ENCODE results near the gene GK2. TPM values are rescaled to one million over a fixed set of nuclear protein-coding genes. Genes with fewer than 3 reads are reported as not detected.

Gene GK2
- total and polyA plus RNA-seq, 12 donors: not detected

- H3K4me1 ChIP-seq (replicated peaks in 1 of 2): no peaks in the 10 kb centered on the region
- no peaks in the 10 kb centered on the region for H3K9me3 ChIP-seq (replicated peaks in 1 of 3)
- intact Hi-C loops (cut with DNase I): no loop called here
- WGBS, 4 donors: 67 to 92% (median 79%) methylated on average over 1 of the region's 1 CpG
- H3K27ac ChIP-seq: no peak overlapping the region
- no peaks in the 10 kb centered on the region for H3K27me3 ChIP-seq
- no peak for DNase-seq
- no peak for TF ChIP-seq POLR2A (IDR thresholded peaks at IDR 0.05)
- TF ChIP-seq CTCF (IDR thresholded peaks at IDR 0.05): no peak
- no peaks in the 10 kb centered on the region for H3K36me3 ChIP-seq (replicated peaks in 1 of 2)
- H3K4me3 ChIP-seq: no peak overlapping the region
Measured at GRCh38 chr4:79431839-79432238, 23.8 kb upstream of the GK2 start.

- WGBS, 4 donors: 45 to 58% (median 51%) methylated on average over 2 of the region's 2 CpGs
- TF ChIP-seq CTCF (IDR thresholded peaks at IDR 0.05) (no peak), POLR2A (IDR thresholded peaks at IDR 0.05) (no peak)
- Histone ChIP-seq H3K27me3 (no peaks in the 10 kb centered on the region), H3K9me3 (replicated peaks in 1 of 3) (no peaks in the 10 kb centered on the region), H3K4me3 (no peak overlapping the region), H3K36me3 (replicated peaks in 1 of 2) (no peaks in the 10 kb centered on the region), H3K4me1 (replicated peaks in 1 of 2) (no peaks in the 10 kb centered on the region), H3K27ac (no peak overlapping the region)
- intact Hi-C loops (cut with DNase I): no loop called here
- DNase-seq: no peak
Measured at GRCh38 chr4:79429113-79429903, 21.3 kb upstream of the GK2 start.

- no peak for TF ChIP-seq CTCF (IDR thresholded peaks at IDR 0.05)
- TF ChIP-seq POLR2A (IDR thresholded peaks at IDR 0.05): no peak
- no peak for DNase-seq
- Histone ChIP-seq H3K27me3 (no peaks in the 10 kb centered on the region), H3K4me1 (replicated peaks in 1 of 2) (no peaks in the 10 kb centered on the region), H3K9me3 (replicated peaks in 1 of 3) (peaks cover 0 to 4% (median 0%) of the 10 kb centered on the region in 3 donors), H3K36me3 (replicated peaks in 1 of 2) (no peaks in the 10 kb centered on the region), H3K27ac (no peak overlapping the region), H3K4me3 (no peak overlapping the region)
- intact Hi-C loops (cut with DNase I): no loop called here
Measured at GRCh38 chr4:79426989-79427388, 19.0 kb upstream of the GK2 start.

DNA sequence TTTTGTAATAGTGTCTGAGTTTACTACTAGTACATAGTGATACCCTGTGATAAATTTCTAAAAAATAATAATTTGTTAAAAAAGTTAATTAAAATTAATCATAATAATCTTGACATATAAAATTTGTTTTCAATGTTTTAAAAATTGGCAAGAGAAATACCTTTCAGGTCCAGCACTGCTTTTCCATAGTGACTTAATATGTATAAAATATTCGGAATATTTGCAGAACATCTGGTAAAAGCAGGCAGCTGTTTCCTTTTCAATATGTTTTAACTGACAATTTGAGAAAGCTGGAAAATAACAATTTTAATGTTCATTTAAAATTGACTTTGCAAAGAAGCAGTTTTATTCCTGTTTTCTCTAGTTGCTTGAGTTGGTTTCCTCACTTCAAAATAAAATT lies 17.6 kb upstream of the GK2 start:
- TF ChIP-seq CTCF (IDR thresholded peaks at IDR 0.05) (no peak), POLR2A (IDR thresholded peaks at IDR 0.05) (no peak)
- H3K27me3 ChIP-seq: no peaks in the 10 kb centered on the region
- intact Hi-C loops (cut with DNase I): no loop called here
- H3K27ac ChIP-seq: no peak overlapping the region
- no peaks in the 10 kb centered on the region for H3K4me1 ChIP-seq (replicated peaks in 1 of 2)
- DNase-seq: no peak
- H3K4me3 ChIP-seq: no peak overlapping the region
- WGBS, 4 donors: 40 to 57% (median 46%) methylated on average over 1 of the region's 1 CpG
- peaks cover 0 to 4% (median 0%) of the 10 kb centered on the region in 3 donors for H3K9me3 ChIP-seq (replicated peaks in 1 of 3)
- H3K36me3 ChIP-seq (replicated peaks in 1 of 2): no peaks in the 10 kb centered on the region
